GM19025 (cell line): ENCODE measurements around the gene SDHAF2.
"Not testable (repeated sequence)": the region's sequence is repeated elsewhere in the genome, so short reads cannot be mapped to it uniquely, and the experiment has no call there.

ENCODE experiments used
- ATAC-seq: cut with Tn5 transposase; IDR thresholded peaks from one replicate; pipeline ENCODE4 v1.9.1; 2021; ENCODE audit warnings: mild to moderate bottlenecking, low read depth, moderate library complexity; ENCODE audit not compliant: unreplicated experiment

Gene SDHAF2

GRCh38 chr11:61422226-61422625, 7.7 kb upstream of the SDHAF2 start:
- ATAC-seq, result no peak

DNA sequence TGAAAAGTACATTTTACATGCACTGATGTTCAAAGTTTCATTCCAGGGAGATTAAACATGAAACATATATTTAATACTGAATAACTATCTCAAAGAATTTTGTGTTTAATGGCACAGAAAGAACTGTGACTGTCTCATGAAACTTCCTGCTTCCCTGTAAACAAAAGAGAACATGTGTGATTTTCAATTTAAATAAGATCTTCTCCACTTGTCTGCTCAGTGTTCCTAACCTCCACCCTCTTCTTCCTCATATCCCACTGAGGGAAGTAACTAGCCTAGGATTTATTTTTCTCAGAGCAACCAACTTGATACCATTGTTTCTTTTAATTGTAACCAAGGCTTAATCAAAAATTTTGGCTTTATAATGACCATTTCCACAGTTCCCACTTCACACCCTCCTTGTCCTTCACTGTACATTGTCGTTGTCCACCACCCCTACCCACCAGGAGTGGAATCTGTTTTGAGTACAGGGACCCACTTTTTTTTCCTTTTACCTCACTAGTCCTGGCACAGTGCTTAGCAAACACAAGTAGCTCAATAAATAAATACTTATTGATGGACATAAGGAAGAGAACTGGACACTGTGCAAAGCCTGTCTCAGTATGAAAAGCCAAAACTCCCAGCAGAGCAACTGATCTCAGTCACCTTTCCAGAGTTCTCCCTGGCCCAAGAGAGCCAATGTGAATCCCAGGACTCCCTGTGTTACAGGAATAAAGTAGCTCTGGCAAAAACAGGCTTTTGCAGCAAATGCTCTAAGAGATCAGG, 4.4 kb upstream of the SDHAF2 start:
- ATAC-seq, result no peak

- ATAC-seq, result peak; percentile 39
Observed at GRCh38 chr11:61429346-61429690, 606 bp upstream of the SDHAF2 start.

- not testable (repeated sequence) for ATAC-seq
Observed at GRCh38 chr11:61430839-61431238, 915 bp downstream of the SDHAF2 start.

- no peak for ATAC-seq
Observed at GRCh38 chr11:61437496-61437895, 7.6 kb downstream of the SDHAF2 start.

- ATAC-seq, result no peak
Observed at GRCh38 chr11:61439615-61440014, 9.7 kb downstream of the SDHAF2 start.

DNA sequence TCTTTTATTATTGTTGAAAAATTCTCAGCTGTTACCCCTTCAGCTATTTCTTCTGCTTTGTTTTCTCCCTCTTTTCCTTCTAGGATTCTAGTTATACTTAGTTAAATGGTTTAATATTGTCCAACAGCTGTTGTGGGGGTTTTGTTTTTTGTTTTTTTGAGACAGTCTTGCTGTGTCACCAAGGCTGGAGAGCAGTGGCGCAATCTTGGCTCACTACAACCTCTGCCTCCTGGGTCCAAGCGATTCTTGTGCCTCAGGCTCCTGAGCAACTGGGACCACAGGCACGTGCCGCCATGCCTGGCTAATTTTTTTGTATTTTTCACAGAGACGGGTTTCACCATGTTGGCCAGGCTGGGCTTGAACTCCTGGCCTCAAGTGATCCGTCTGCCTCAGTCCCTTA, 12.7 kb downstream of the SDHAF2 start:
- ATAC-seq, result no peak

GRCh38 chr11:61445516-61445915, 15.6 kb downstream of the SDHAF2 start:
- ATAC-seq, result no peak

GRCh38 chr11:61446211-61446651, 16.3 kb downstream of the SDHAF2 start:
- no peak for ATAC-seq

- no peak for ATAC-seq
Observed at GRCh38 chr11:61447601-61448551, 18.0 kb downstream of the SDHAF2 start.

GRCh38 chr11:61448552-61448927, 18.6 kb downstream of the SDHAF2 start:
- ATAC-seq, result no peak

- no peak for ATAC-seq
Observed at GRCh38 chr11:61452825-61453224, 22.9 kb downstream of the SDHAF2 start.

DNA sequence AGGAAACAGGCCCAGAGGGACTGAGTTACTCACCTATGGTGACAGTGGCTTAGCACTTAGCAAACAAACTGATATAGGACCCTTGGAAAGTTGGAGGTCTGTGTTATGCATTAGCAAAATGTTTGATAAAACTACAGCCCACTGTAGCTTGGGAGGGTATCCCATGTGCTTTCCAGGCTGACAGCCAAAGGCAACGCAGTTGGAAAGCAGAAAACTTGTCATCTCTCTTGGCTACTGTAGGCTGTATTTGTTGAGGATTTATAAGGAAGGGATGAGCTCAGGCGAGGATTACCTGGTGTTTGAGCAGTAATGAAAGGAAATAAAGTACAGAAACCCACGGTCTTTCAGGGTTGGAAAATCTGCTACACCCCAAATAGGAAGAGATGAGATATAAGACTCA, 23.8 kb downstream of the SDHAF2 start:
- no peak for ATAC-seq

DNA sequence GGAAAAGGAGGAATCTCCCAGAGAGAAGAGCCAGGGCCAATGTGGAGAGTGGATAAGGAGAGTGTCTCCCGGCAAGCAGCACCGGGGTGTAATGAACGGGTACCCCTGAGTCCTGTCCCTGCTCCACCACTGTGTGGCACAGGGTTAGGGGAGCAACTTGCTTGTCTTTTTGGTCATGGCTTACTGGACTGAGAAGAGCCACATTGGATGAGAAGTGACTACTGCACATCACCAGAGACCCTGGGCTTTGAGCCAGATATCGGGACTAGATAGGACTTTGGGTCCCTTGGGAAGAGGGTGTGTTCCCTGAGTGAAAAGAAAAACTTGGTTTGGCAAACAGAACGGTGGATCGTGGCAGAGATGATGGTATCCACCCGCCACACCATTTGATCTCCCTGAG, 24.6 kb downstream of the SDHAF2 start:
- ATAC-seq, result no peak

- no peak for ATAC-seq
Observed at GRCh38 chr11:61460474-61460881, 30.6 kb downstream of the SDHAF2 start.

DNA sequence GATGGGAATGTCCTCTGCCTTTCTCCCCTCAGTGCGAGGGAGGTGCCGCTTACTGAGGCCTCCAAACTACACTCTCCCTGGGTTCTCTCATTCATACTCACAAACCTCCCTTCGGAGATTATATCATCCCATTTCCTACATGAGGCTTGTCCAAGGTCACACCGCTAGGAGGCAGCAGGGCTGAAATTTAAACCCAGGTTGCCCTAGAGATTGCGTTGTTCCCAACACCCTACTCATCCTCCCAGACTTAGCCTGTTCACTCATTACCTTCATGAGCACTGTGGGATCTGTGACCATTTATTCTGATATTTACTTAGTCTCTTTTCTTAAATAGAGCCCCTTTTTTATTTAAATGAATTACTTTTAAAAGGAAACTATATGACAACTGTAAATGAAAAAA, 31.1 kb downstream of the SDHAF2 start:
- ATAC-seq, result no peak

DNA sequence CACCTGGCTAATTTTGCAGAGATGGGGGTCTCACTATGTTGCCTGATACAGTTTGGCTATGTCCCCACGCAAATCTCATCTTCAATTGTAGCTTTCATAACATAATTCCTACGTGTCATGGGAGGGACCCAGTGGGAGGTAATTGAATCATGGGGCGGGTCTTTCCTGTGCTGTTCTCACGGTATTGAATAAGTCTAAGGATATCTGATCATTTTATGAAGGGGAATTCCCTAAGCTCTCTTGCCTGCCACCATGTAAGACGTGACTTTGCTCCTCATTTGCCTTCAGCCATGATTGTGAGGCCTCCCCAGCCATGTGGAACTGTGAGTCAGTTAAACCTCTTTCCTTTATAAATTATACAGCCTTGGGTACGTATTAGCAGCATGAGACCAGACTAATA, 37.7 kb downstream of the SDHAF2 start:
- not testable (repeated sequence) for ATAC-seq

DNA sequence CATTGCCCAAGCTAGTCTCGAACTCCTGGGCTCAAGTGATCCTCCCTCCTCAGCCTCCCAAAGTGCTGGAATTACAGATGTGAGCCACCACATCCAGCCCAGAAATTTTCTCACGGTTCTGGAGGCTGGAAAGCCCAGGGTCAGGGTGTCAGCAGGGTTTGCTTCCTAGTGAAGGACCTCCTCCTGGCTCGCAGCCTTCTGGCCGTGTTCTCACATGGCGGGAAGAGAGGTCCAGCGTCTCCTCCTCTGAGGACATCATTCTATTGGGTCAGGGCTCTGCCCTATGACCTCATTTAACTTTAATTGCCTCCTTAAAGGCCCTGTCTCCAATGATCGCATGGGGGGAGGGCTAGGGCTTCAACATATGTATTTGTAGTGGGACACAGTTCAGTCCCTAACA, 38.1 kb downstream of the SDHAF2 start:
- no peak for ATAC-seq

DNA sequence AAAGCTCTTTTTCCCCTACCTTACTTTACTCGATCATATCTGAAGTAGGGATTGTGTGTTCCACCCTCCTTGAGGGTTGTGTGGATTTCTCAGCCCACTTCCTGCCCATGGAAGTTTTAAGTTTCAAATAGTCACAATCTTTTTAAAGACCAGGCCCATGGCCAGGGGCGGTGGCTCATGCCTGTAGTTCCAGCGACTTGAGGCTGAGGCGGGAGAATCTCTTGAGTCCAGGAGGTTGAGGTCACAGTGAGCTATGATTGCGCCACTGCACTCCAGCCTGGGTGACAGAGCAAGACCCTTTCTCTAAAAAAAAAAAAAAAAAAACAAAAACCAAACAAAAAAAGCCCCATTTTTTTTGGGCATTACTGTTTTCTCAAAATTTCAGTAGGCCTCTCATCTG, 42.4 kb downstream of the SDHAF2 start:
- no peak for ATAC-seq

DNA sequence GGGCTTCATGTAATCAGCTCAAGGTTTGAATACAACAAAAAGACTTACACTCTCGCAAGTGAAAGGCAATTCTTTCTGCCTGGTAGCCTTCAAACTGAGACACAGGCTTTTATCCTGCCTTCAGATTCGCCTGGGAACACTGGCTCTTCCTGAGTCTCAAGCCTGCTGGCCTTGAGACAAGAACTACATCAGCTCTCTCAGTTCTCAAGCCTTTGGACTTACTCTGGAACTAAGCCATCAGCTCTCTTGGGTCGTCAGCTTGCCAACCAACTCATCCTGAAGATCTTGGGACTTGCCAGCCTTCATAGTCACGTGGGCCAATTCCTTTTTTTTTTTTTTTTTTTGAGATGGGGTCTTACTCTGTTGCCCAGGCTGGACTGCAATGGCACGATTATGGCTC, 42.9 kb downstream of the SDHAF2 start:
- no peak for ATAC-seq

- no peak for ATAC-seq
Observed at GRCh38 chr11:61473370-61474012, 43.6 kb downstream of the SDHAF2 start.
